ENCODE measurements around the gene KLF12.

KLF12 gene

GRCh38 chr13:74134221-74134776 is at the start of gene KLF12:
Gene KLF12 (minus strand): TSS chr13:74134404.
- DNase-seq: peak; percentile 75 to 81

- DNase-seq: no peak
Observed at GRCh38 chr13:74182491-74182890, 48.3 kb upstream of the KLF12 start.

GRCh38 chr13:74174810-74175209 is 40.6 kb upstream of the KLF12 start:
- no peak for DNase-seq

- DNase-seq: no peak
Observed at GRCh38 chr13:74173822-74174221, 39.6 kb upstream of the KLF12 start.

- DNase-seq: no peak
Observed at GRCh38 chr13:74171641-74172040, 37.4 kb upstream of the KLF12 start.

GRCh38 chr13:74169676-74170075 is 35.5 kb upstream of the KLF12 start:
- no peak for DNase-seq

- no peak for DNase-seq
Observed at GRCh38 chr13:74168263-74168675, 34.1 kb upstream of the KLF12 start.

- DNase-seq: no peak
Observed at GRCh38 chr13:74166261-74167004, 32.2 kb upstream of the KLF12 start.

GRCh38 chr13:74162782-74163181 is 28.6 kb upstream of the KLF12 start:
- DNase-seq: no peak

- DNase-seq: no peak
Observed at GRCh38 chr13:74162135-74162534, 27.9 kb upstream of the KLF12 start.

GRCh38 chr13:74158571-74159352 is 24.6 kb upstream of the KLF12 start:
- no peak for DNase-seq

- DNase-seq: no peak
Observed at GRCh38 chr13:74158028-74158427, 23.8 kb upstream of the KLF12 start.

GRCh38 chr13:74154981-74155380 is 20.8 kb upstream of the KLF12 start:
- no peak for DNase-seq

GRCh38 chr13:74153316-74153715 is 19.1 kb upstream of the KLF12 start:
- no peak for DNase-seq

- no peak for DNase-seq
Observed at GRCh38 chr13:74151859-74152258, 17.7 kb upstream of the KLF12 start.

- no peak for DNase-seq
Observed at GRCh38 chr13:74148352-74148751, 14.1 kb upstream of the KLF12 start.

- no peak for DNase-seq
Observed at GRCh38 chr13:74145249-74145975, 11.2 kb upstream of the KLF12 start.

- no peak for DNase-seq
Observed at GRCh38 chr13:74144269-74144668, 10.1 kb upstream of the KLF12 start.

- no peak for DNase-seq
Observed at GRCh38 chr13:74142257-74142656, 8.1 kb upstream of the KLF12 start.

GRCh38 chr13:74138241-74138640 is 4.0 kb upstream of the KLF12 start:
- DNase-seq: no peak

GRCh38 chr13:74136084-74136658 is 2.0 kb upstream of the KLF12 start:
- no peak for DNase-seq

- DNase-seq: peak; percentile 50 to 67
Observed at GRCh38 chr13:74135326-74136083, 1.3 kb upstream of the KLF12 start.
